ENCODE results near the gene PLCH2. TPM values are rescaled to one million over a fixed set of nuclear protein-coding genes. Genes with fewer than 3 reads are reported as not detected.

Gene PLCH2
- total and polyA plus RNA-seq, 9 of the 15 experiments (the other 6 are each of a cell fraction or from before 2014, with no cell fraction given) = 0.16 TPM; not detected in 8

GRCh38 chr1:2539312-2539907, 63.3 kb downstream of the PLCH2 start (continued):
- TF ChIP-seq, protein P1, sequence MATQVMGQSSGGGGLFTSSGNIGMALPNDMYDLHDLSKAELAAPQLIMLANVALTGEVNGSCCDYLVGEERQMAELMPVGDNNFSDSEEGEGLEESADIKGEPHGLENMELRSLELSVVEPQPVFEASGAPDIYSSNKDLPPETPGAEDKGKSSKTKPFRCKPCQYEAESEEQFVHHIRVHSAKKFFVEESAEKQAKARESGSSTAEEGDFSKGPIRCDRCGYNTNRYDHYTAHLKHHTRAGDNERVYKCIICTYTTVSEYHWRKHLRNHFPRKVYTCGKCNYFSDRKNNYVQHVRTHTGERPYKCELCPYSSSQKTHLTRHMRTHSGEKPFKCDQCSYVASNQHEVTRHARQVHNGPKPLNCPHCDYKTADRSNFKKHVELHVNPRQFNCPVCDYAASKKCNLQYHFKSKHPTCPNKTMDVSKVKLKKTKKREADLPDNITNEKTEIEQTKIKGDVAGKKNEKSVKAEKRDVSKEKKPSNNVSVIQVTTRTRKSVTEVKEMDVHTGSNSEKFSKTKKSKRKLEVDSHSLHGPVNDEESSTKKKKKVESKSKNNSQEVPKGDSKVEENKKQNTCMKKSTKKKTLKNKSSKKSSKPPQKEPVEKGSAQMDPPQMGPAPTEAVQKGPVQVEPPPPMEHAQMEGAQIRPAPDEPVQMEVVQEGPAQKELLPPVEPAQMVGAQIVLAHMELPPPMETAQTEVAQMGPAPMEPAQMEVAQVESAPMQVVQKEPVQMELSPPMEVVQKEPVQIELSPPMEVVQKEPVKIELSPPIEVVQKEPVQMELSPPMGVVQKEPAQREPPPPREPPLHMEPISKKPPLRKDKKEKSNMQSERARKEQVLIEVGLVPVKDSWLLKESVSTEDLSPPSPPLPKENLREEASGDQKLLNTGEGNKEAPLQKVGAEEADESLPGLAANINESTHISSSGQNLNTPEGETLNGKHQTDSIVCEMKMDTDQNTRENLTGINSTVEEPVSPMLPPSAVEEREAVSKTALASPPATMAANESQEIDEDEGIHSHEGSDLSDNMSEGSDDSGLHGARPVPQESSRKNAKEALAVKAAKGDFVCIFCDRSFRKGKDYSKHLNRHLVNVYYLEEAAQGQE (IDR thresholded peaks at IDR 0.05; ENCODE audit: borderline replicate concordance) = peak; percentile 44; the same call in 1 of the 2 replicates
- TF ChIP-seq, protein P1 (CRISPR knock-in tag; IDR thresholded peaks at IDR 0.05; ENCODE audit: low read depth) = no peak
- TF ChIP-seq ZBTB1 (CRISPR knock-in tag; IDR thresholded peaks at IDR 0.05; ENCODE audit: borderline replicate concordance, low read depth) = no peak
- TF ChIP-seq SIN3B (IDR thresholded peaks at IDR 0.05; ENCODE audit: low read depth) = no peak; the same call in 1 of the 2 replicates
- no peak for TF ChIP-seq ZNF717 (CRISPR knock-in tag; IDR thresholded peaks at IDR 0.05)
- TF ChIP-seq CLOCK (CRISPR knock-in tag; IDR thresholded peaks at IDR 0.05; ENCODE audit: borderline replicate concordance) = no peak
- peak; percentile 88 for TF ChIP-seq BCOR (IDR thresholded peaks at IDR 0.05)
- TF ChIP-seq, protein P2, sequence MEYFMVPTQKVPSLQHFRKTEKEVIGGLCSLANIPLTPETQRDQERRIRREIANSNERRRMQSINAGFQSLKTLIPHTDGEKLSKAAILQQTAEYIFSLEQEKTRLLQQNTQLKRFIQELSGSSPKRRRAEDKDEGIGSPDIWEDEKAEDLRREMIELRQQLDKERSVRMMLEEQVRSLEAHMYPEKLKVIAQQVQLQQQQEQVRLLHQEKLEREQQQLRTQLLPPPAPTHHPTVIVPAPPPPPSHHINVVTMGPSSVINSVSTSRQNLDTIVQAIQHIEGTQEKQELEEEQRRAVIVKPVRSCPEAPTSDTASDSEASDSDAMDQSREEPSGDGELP (CRISPR knock-in tag; IDR thresholded peaks at IDR 0.05; ENCODE audit: borderline replicate concordance) = peak; percentile 42; the same call in 1 of the 2 replicates
- no peak for TF ChIP-seq ZNF79 (CRISPR knock-in tag; IDR thresholded peaks at IDR 0.05; ENCODE audit: low read depth)
- 0 out of 2 replicates have a peak, but pooled peaks have one; percentile 19 for TF ChIP-seq RB1 (IDR thresholded peaks at IDR 0.05; ENCODE audit: low read depth)
- no peak for TF ChIP-seq BACH1 (tag; IDR thresholded peaks at IDR 0.05)
- 0 out of 2 replicates have a peak, but pooled peaks have one; percentile 19 for TF ChIP-seq ESRRA (IDR thresholded peaks at IDR 0.05; ENCODE audit: borderline replicate concordance, low read depth)
- TF ChIP-seq SMARCA5 (IDR thresholded peaks at IDR 0.05) = peak; percentile 55; the same call in 1 of the 2 replicates
- TF ChIP-seq SMAD3 (CRISPR knock-in tag; conservative IDR thresholded peaks at IDR 0.05) = no peak
- TF ChIP-seq RAD21 (CRISPR knock-in tag; conservative IDR thresholded peaks at IDR 0.05 in 1 of 2, IDR thresholded peaks at IDR 0.05 in 1 of 2) = peak in 1 of 2 experiments; percentile 60; a peak in 2 of 4 replicates
